Measurements from ENCODE around the gene HLCS. TPM values are rescaled to one million over a fixed set of nuclear protein-coding genes. Genes with fewer than 3 reads are reported as not detected.

Gene HLCS
- total RNA-seq, 4 donors from 2014 or later, result 3.1 to 19.4 (median 8.9) TPM

DNA sequence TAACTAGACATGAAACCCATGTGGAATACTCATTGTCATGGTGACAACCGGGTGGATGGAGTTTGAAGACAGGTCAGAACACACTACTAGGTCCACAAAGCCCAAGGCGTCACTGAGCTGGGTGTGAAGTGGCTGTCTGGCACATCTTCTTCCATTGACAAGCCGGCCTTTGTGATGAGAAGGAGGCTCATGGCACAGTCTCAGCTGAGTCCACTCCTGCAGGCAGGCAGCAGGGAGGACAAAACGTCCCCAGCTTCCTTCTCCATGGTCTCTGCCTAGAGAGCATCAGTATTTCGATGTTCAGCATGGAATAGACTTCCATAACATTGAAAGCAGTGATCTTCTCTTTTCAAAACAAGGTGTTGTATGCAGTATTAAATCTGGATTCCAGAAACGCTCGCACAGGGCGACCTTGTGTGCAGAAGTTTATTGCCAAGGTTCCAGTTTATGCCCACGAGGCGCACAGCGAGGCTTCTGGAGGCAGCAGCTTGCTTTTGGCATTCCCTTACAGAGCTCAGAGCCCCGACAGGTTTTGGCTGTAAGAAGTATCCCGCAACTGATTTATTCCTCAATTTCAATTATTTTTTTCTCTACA, 163.3 kb downstream of the HLCS start:
- TF ChIP-seq, protein P1, sequence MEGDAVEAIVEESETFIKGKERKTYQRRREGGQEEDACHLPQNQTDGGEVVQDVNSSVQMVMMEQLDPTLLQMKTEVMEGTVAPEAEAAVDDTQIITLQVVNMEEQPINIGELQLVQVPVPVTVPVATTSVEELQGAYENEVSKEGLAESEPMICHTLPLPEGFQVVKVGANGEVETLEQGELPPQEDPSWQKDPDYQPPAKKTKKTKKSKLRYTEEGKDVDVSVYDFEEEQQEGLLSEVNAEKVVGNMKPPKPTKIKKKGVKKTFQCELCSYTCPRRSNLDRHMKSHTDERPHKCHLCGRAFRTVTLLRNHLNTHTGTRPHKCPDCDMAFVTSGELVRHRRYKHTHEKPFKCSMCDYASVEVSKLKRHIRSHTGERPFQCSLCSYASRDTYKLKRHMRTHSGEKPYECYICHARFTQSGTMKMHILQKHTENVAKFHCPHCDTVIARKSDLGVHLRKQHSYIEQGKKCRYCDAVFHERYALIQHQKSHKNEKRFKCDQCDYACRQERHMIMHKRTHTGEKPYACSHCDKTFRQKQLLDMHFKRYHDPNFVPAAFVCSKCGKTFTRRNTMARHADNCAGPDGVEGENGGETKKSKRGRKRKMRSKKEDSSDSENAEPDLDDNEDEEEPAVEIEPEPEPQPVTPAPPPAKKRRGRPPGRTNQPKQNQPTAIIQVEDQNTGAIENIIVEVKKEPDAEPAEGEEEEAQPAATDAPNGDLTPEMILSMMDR (IDR thresholded peaks at IDR 0.05), result no peak
- TF ChIP-seq POLR2A (IDR thresholded peaks at IDR 0.05), result no peak
- intact Hi-C loops (cut with DNase I; ENCODE audit: low total_unique reads), result no loop called here
- 66 to 70% methylated on average over 13 of the region's 13 CpGs for WGBS, 2 donors
- DNase-seq (ENCODE audit: low spot score in 2 of 2), result no peak
- H3K4me3 ChIP-seq (ENCODE audit: low read depth, poor library complexity, severe bottlenecking), result no peak overlapping the region

DNA sequence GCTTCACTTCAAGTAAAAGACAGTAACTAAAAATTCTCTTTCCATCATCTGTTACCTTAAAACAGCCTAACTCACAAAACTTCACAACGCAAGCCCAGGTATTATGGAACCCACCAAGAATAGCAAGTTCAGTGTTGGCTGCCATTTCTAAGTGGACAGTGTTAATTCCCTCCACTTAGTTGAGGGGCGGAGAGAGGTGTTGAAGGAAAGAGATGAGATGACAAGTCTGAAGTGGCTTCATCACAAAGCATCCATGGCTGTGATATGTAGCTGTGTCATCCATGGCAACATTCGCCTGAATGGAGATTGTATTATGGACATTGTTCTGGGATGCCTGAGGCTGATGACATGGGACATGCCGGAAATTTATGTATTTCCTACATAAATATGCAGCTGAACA, 165.7 kb downstream of the HLCS start:
- H3K4me3 ChIP-seq (ENCODE audit: low read depth, poor library complexity, severe bottlenecking), result no peak overlapping the region
- DNase-seq (ENCODE audit: low spot score in 2 of 2), result no peak
- TF ChIP-seq, protein P1 (IDR thresholded peaks at IDR 0.05), result no peak
- TF ChIP-seq POLR2A (IDR thresholded peaks at IDR 0.05), result no peak
- WGBS, 2 donors, result 98% methylated on average over 4 of the region's 4 CpGs
- intact Hi-C loops (cut with DNase I; ENCODE audit: low total_unique reads), result no loop called here

DNA sequence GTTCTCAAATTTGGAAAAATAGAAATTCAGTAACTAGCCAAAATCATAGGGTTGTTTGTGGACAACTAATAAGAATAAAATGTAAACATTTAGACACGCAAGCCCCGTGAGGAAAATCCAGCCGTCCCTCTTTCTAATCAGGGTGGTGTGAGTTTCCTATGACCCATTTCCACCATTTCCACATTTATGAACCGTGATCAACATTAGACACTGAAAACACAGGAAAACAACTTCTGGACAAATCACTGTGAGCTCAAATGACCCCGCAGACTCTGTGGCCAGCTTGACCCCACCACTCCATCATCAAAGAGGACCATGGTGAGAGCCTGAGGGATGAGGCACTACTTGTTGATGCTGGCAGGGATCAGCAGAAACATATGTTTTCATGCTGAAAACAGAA, 166.6 kb downstream of the HLCS start:
- DNase-seq (ENCODE audit: low spot score in 2 of 2), result peak in 1 of 2 donors; percentile 46
- intact Hi-C loops (cut with DNase I; ENCODE audit: low total_unique reads), result no loop called here

DNA sequence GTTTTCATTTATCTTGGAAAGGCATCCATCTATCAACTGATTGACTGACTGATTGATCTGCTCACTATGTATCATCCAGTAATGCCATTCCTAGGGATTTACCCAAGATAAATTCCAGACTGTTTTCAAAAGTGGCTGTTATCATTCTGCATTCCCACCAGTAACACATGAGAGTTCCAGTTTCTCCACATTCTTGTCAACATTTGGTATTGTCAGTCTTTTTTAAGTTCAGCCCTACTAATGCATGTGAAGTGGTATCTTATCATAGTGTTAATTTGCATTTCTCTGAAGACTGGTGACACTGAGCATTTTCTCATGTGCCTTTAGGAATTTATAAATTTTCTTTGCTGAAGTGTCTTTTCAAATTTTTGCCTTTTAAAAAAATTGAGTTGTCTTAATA, 168.0 kb downstream of the HLCS start:
- no peak overlapping the region for H3K4me3 ChIP-seq (ENCODE audit: low read depth, poor library complexity, severe bottlenecking)
- no peak for DNase-seq (ENCODE audit: low spot score in 2 of 2)
- TF ChIP-seq, protein P1 (IDR thresholded peaks at IDR 0.05), result no peak
- no peak for TF ChIP-seq POLR2A (IDR thresholded peaks at IDR 0.05)
- intact Hi-C loops (cut with DNase I; ENCODE audit: low total_unique reads), result no loop called here

More for the DNA sequence above, 166.6 kb downstream of the HLCS start:
- H3K4me3 ChIP-seq (ENCODE audit: low read depth, poor library complexity, severe bottlenecking), result no peak overlapping the region
- WGBS, 2 donors, result 80 to 83% methylated on average over 5 of the region's 5 CpGs
- TF ChIP-seq, protein P1 (IDR thresholded peaks at IDR 0.05), result no peak
- no peak for TF ChIP-seq POLR2A (IDR thresholded peaks at IDR 0.05)

DNA sequence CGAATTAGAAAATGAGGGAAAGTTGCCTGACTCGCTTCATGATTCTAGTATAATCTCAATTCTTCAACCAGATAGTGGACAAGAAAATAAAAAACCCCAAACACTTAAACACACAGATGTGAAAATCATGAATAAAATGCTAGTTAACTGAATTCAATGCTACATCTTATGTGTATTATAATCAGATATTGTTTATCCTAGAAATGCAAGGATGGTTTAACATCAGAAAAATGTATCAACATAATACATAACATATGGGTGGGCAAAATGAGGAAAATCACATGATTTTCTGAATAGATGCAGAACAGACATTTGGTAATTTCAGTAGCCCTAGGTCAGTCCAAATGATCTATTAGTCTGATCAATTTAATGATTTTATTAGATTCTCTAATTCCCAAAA, 170.4 kb downstream of the HLCS start:
- no peak for DNase-seq (ENCODE audit: low spot score in 2 of 2)
- WGBS, 2 donors, result 96 to 99% methylated on average over 2 of the region's 2 CpGs
- H3K4me3 ChIP-seq (ENCODE audit: low read depth, poor library complexity, severe bottlenecking), result no peak overlapping the region
- TF ChIP-seq, protein P1 (IDR thresholded peaks at IDR 0.05), result no peak
- no peak for TF ChIP-seq POLR2A (IDR thresholded peaks at IDR 0.05)
- intact Hi-C loops (cut with DNase I; ENCODE audit: low total_unique reads), result no loop called here

DNA sequence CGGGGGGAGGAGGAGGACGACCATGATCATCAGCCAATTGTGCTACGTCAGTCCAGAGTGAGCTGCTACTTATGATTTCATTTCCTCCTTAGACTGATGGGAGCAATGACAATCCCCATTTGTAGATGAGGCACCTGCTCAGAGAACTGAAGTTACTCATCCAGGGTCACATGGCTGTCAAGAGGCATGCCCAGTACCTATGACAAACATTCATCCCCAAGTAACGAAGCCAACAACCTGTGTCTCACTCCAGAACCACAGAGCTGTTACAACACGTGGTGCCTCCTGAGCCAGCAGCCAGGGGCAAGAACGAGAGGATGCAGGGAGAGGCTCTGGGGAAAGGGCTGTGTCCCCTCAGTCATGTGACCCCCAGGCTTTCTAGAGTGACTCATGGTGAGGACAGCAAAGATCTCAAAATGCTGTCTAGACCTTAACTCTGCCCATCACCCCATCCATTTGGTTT, 173.9 kb downstream of the HLCS start:
- 50 to 54% methylated on average over 6 of the region's 6 CpGs for WGBS, 2 donors
- TF ChIP-seq, protein P1 (IDR thresholded peaks at IDR 0.05), result no peak
- TF ChIP-seq POLR2A (IDR thresholded peaks at IDR 0.05), result no peak
- intact Hi-C loops (cut with DNase I; ENCODE audit: low total_unique reads), result no loop called here
- DNase-seq (ENCODE audit: low spot score in 2 of 2), result peak in 1 of 2 donors; percentile 77
- H3K4me3 ChIP-seq (ENCODE audit: low read depth, poor library complexity, severe bottlenecking), result no peak overlapping the region
